Vagina (tissue), 2 donors: Measurements from ENCODE around the gene WTAP.

Source experiments
- CTCF ChIP-seq, 3 experiments: fragments of 450-650 bp in 2 of 3; fragments of 200-600 bp in 1 of 3; sonication (generic) in 1 of 3; IDR thresholded peaks; one replicate each; pipeline ENCODE4 v1.5.1; 2017 to 2019; ENCODE audit warnings: antibody characterized with exemption in 3 of 3, mild to moderate bottlenecking in 2 of 3, moderate library complexity in 2 of 3
- POLR2A ChIP-seq, 2 donors: fragments of 450-650 bp; IDR thresholded peaks; one replicate each; pipeline ENCODE4 v1.6.1; 2017; ENCODE audit warnings: antibody characterized with exemption in 2 of 2, mild to moderate bottlenecking in 2 of 2, moderate library complexity in 2 of 2
- POLR2AphosphoS5 ChIP-seq, 2 donors: sonication (generic); formaldehyde crosslinking; IDR thresholded peaks; one replicate each; pipeline ENCODE4 v1.9.0; 2017; ENCODE audit warnings: antibody characterized with exemption in 2 of 2, mild to moderate bottlenecking in 2 of 2, low read depth in 1 of 2; ENCODE audit not compliant: insufficient read depth in 1 of 2

- TF ChIP-seq CTCF (IDR thresholded peaks at IDR 0.05) (no peak), POLR2A (IDR thresholded peaks at IDR 0.05) (no peak), POLR2AphosphoS5 (IDR thresholded peaks at IDR 0.05; ENCODE audit: insufficient read depth in 1 of 2, low read depth in 1 of 2) (no peak)
Measured at GRCh38 chr6:159769470-159769869, 42.2 kb downstream of the WTAP start.
